SK-N-SH (cell line): ENCODE data around the gene ARHGEF28. TPM values are rescaled to one million over a fixed set of nuclear protein-coding genes. Genes with fewer than 3 reads are reported as not detected.

ENCODE experiments used
- CTCF ChIA-PET: fragments of 300-600, 350-600 bp; formaldehyde crosslinking; extraction: SDS; loops from one replicate; lab custom pipeline; 2021; lab: Yijun Ruan, JAX
- POLR2A ChIA-PET: fragments of 350-600 bp; sonication (Branson Sonifier 250); formaldehyde crosslinking; extraction: SDS; loops from one replicate; lab custom pipeline; 2020; ENCODE audit warnings: antibody characterized with exemption, inconsistent platforms; lab: Yijun Ruan, JAX
- DNase-seq: peaks from one replicate; pipeline ENCODE4 v3.0.0; 2012
- H2AFZ ChIP-seq: fragments of 200-600 bp; sonication (generic); 2 replicates; pipeline ENCODE4 v1.8.1; 2016; ENCODE audit warnings: antibody characterized with exemption, mild to moderate bottlenecking, low read depth
- H3F3A ChIP-seq: fragments of 200-600 bp; sonication (generic); replicated peaks from 2 replicates; pipeline ENCODE3; 2016; ENCODE audit warnings: antibody characterized with exemption, mild to moderate bottlenecking; ENCODE audit not compliant: insufficient read depth
- H3K27ac ChIP-seq, 2 experiments: fragments of 200-500 bp in 1 of 2; fragments of 200-600 bp in 1 of 2; sonication (Bioruptor generic) in 1 of 2; sonication (generic), shearing (Covaris generic) in 1 of 2; 2 replicates each; pipeline versions ENCODE4 v1.5.1 to v1.6.1; 2014 to 2016; ENCODE audit warnings: low read depth in 2 of 2, inconsistent platforms in 1 of 2, low read length in 1 of 2, mild to moderate bottlenecking in 1 of 2, mixed read lengths in 1 of 2
- H3K27me3 ChIP-seq: fragments of 200-600 bp; sonication (generic), shearing (Covaris generic); 2 replicates; pipeline ENCODE4 v1.6.1; 2016; ENCODE audit warnings: mixed run types; ENCODE audit not compliant: insufficient read depth
- H3K36me3 ChIP-seq, 2 experiments: fragments of 200-500 bp in 1 of 2; fragments of 200-600 bp in 1 of 2; sonication (Bioruptor generic) in 1 of 2; sonication (generic) in 1 of 2; replicated peaks in 1 of 2; 2 replicates each; pipeline versions ENCODE3 to v1.5.1; 2014 to 2016; ENCODE audit warnings: low read length in 1 of 2, mild to moderate bottlenecking in 1 of 2; ENCODE audit not compliant: insufficient read depth in 2 of 2, control insufficient read depth in 1 of 2
- H3K4me1 ChIP-seq, 2 experiments: fragments of 200-500 bp in 1 of 2; fragments of 200-600 bp in 1 of 2; sonication (Bioruptor generic) in 1 of 2; sonication (generic), shearing (Covaris generic) in 1 of 2; 2 replicates each; pipeline versions ENCODE4 v1.5.1 to v1.6.1; 2014 to 2016; ENCODE audit warnings: low read depth in 1 of 2, low read length in 1 of 2, mixed run types in 1 of 2; ENCODE audit not compliant: insufficient read depth in 2 of 2, control insufficient read depth in 1 of 2
- H3K4me2 ChIP-seq: fragments of 200-600 bp; sonication (generic), shearing (Covaris generic); 2 replicates; pipeline ENCODE4 v1.6.1; 2017; ENCODE audit warnings: mixed run types
- H3K4me3 ChIP-seq, 2 experiments: fragments of 200-500 bp in 1 of 2; fragments of 200-600 bp in 1 of 2; sonication (Bioruptor generic) in 1 of 2; sonication (generic), shearing (Covaris generic) in 1 of 2; 2 replicates each; pipeline versions ENCODE4 v1.5.1 to v1.8.1; 2014 to 2016; ENCODE audit warnings: low read depth in 2 of 2, inconsistent platforms in 1 of 2, low read length in 1 of 2, mild to moderate bottlenecking in 1 of 2, mixed read lengths in 1 of 2, moderate library complexity in 1 of 2
- H3K79me2 ChIP-seq: fragments of 200-600 bp; sonication (generic); 2 replicates; pipeline ENCODE4 v1.8.1; 2017; ENCODE audit warnings: mild to moderate bottlenecking; ENCODE audit not compliant: insufficient read depth
- H3K9ac ChIP-seq: fragments of 200-600 bp; sonication (generic); 2 replicates; pipeline ENCODE4 v1.6.1; 2017; ENCODE audit warnings: mixed run types
- H3K9me2 ChIP-seq: fragments of 200-600 bp; sonication (generic); 2 replicates; pipeline ENCODE4 v1.6.1; 2017; ENCODE audit warnings: mixed run types
- H3K9me3 ChIP-seq: fragments of 200-600 bp; sonication (generic); 2 replicates; pipeline ENCODE4 v1.6.1; 2017; ENCODE audit warnings: mixed run types, mild to moderate bottlenecking, moderate library complexity
- H4K20me1 ChIP-seq: fragments of 200-600 bp; sonication (generic); 2 replicates; pipeline ENCODE4 v1.6.1; 2017; ENCODE audit warnings: mild to moderate bottlenecking, mixed run types; ENCODE audit not compliant: insufficient read depth
- CHD2 ChIP-seq: fragments of 150-350 bp; IDR thresholded peaks from 2 replicates; pipeline ENCODE4 v1.6.1; 2018; ENCODE audit warnings: low read length; ENCODE audit not compliant: partially characterized antibody
- CTCF ChIP-seq: fragments of 200-600 bp; sonication (generic); IDR thresholded peaks from 2 replicates; pipeline ENCODE4 v1.6.1; 2017; ENCODE audit warnings: antibody characterized with exemption, mild to moderate bottlenecking, moderate library complexity
- ELF1 ChIP-seq: IDR thresholded peaks from 2 replicates; pipeline ENCODE4 v1.4.0; 2012
- EP300 ChIP-seq, 2 experiments: IDR thresholded peaks; 2 replicates each; pipeline versions ENCODE4 v1.4.0 to v1.6.1; 2012; ENCODE audit warnings: borderline replicate concordance in 1 of 2, low read depth in 1 of 2, low read length in 1 of 2
- FOXM1 ChIP-seq: IDR thresholded peaks from 2 replicates; pipeline ENCODE4 v1.4.0; 2012; ENCODE audit warnings: low read depth, mild to moderate bottlenecking
- IRF3 ChIP-seq: fragments of 150-350 bp; IDR thresholded peaks from 2 replicates; pipeline ENCODE4 v1.6.1; 2016; ENCODE audit warnings: mild to moderate bottlenecking, low read depth, low read length
- JUND ChIP-seq: IDR thresholded peaks from 2 replicates; pipeline ENCODE4 v1.4.0; 2012
- MAX ChIP-seq: IDR thresholded peaks from 2 replicates; pipeline ENCODE4 v1.4.0; 2012; ENCODE audit warnings: low read depth
- MEF2A ChIP-seq: IDR thresholded peaks from 2 replicates; pipeline ENCODE4 v1.4.0; 2012; ENCODE audit warnings: low read depth, borderline replicate concordance
- MXI1 ChIP-seq: IDR thresholded peaks from 2 replicates; pipeline ENCODE4 v1.6.1; 2012; ENCODE audit warnings: mild to moderate bottlenecking, low read depth, low read length, improper control_type of control experiment
- PBX3 ChIP-seq: IDR thresholded peaks from 2 replicates; pipeline ENCODE4; 2012
- POLR2AphosphoS5 ChIP-seq: IDR thresholded peaks from 2 replicates; pipeline ENCODE4 v1.6.1; 2012; ENCODE audit warnings: low read depth, low read length
- RCOR1 ChIP-seq: fragments of 150-350 bp; IDR thresholded peaks from 2 replicates; pipeline ENCODE4 v1.6.1; 2017; ENCODE audit warnings: antibody characterized with exemption, low read length
- REST ChIP-seq: IDR thresholded peaks from 2 replicates; pipeline ENCODE4 v1.6.1; 2012; ENCODE audit warnings: mild to moderate bottlenecking, low read depth, low read length, moderate library complexity
- RFX5 ChIP-seq: IDR thresholded peaks from 2 replicates; pipeline ENCODE4 v1.6.1; 2012; ENCODE audit warnings: mild to moderate bottlenecking, improper control_type of control experiment, low read length
- USF1 ChIP-seq: IDR thresholded peaks from 2 replicates; pipeline ENCODE4 v1.4.0; 2012; ENCODE audit warnings: low read depth, borderline replicate concordance
- USF2 ChIP-seq: fragments of 150-350 bp; IDR thresholded peaks from 2 replicates; pipeline ENCODE4 v1.6.1; 2017; ENCODE audit warnings: antibody characterized with exemption, low read length, low read depth, borderline replicate concordance
- YY1 ChIP-seq: IDR thresholded peaks from 2 replicates; pipeline ENCODE4 v1.4.0; 2012; ENCODE audit warnings: low read depth, mild to moderate bottlenecking
- WGBS: methylation state at CpG from one replicate; pipeline ENCODE4 v1.1.6; 2017; ENCODE audit warnings: low lambda C conversion rate; 5-methylcytosine and 5-hydroxymethylcytosine counted together
- polyA plus RNA-seq, 3 experiments: library from polyadenylated mRNA; depleted of rRNA; stranded (reverse); fragments of >200 nt; gene quantifications; 2 replicates each; pipeline ENCODE4 v1.2.3, GENCODE V29; 2012

ARHGEF28 gene
- polyA plus RNA-seq, 1 of the 3 experiments (the other 2 are of a cell fraction) = 4.2 TPM

GRCh38 chr5:73865315-73865714 lies 239.3 kb downstream of the ARHGEF28 start:
- H4K20me1 ChIP-seq = no peaks in the 10 kb centered on the region
- H3K9me2 ChIP-seq = no peaks in the 10 kb centered on the region
- WGBS = 100% methylated on average over 1 of the region's 1 CpG
- H3K9ac ChIP-seq = no peak overlapping the region
- POLR2A ChIA-PET = no interaction called here
- peaks cover 4 to 11% of the 10 kb centered on the region in 2 experiments for H3K36me3 ChIP-seq
- CTCF ChIA-PET = no interaction called here
- H3K4me2 ChIP-seq = no peak overlapping the region
- H3K27ac ChIP-seq = no peak overlapping the region
- TF ChIP-seq ELF1 (no peak), USF2 (no peak), USF1 (no peak), REST (no peak), MXI1 (no peak), EP300 (IDR thresholded peaks at IDR 0.05; ENCODE audit: borderline replicate concordance in 1 of 2, low read depth in 1 of 2, low read length in 1 of 2) (no peak), MAX (no peak), RCOR1 (no peak), FOXM1 (no peak), YY1 (no peak), PBX3 (no peak), MEF2A (no peak), CHD2 (no peak), CTCF (no peak), RFX5 (no peak), IRF3 (no peak), POLR2AphosphoS5 (no peak), JUND (no peak)
- H3K9me3 ChIP-seq = no peaks in the 10 kb centered on the region
- H3K4me1 ChIP-seq = no peaks in the 10 kb centered on the region; a peak in 1 of 4 replicates
- no peak overlapping the region for H3K4me3 ChIP-seq
- no peaks in the 10 kb centered on the region for H3F3A ChIP-seq
- DNase-seq = no peak
- no peaks in the 10 kb centered on the region for H3K27me3 ChIP-seq
- no peaks in the 10 kb centered on the region for H3K79me2 ChIP-seq
- no peak overlapping the region for H2AFZ ChIP-seq
